HL-60/S4 treated with phorbol 12-myristate 13-acetate at 8.2 ng/mL for 4 days and 3 days (cell line): Measurements from ENCODE around the gene PCSK6.

Experiments
- in situ Hi-C: fragments of 300-500 bp; cut with MboI; formaldehyde crosslinking; loops from 2 replicates; pipeline ENCODE4 v1.15.0; 2022; ENCODE audit warnings: low sequenced_read_pairs

PCSK6 gene

DNA sequence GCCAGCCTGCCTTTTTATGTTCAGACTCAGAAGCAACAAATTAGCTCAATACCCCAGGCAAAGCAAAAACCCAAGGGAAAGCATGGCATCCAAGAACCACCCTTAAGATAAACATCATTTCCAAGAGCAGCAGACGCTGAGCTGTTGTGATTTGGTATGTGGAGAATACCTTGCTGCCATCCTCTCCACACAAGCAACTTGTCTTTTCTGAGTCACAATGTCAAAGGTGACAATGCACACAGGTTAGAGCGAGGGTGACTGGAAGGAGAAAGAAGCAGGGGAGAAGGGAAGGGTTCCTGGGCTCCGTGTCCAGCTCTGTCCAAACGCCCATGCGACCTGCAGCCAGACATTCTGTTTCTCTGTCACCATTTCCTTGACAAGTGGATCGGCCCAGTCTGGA, 6.0 kb downstream of the PCSK6 start:
- in situ Hi-C loops = no loop called here

GRCh38 chr15:101482526-101483371, 6.8 kb downstream of the PCSK6 start:
- in situ Hi-C loops = no loop called here

DNA sequence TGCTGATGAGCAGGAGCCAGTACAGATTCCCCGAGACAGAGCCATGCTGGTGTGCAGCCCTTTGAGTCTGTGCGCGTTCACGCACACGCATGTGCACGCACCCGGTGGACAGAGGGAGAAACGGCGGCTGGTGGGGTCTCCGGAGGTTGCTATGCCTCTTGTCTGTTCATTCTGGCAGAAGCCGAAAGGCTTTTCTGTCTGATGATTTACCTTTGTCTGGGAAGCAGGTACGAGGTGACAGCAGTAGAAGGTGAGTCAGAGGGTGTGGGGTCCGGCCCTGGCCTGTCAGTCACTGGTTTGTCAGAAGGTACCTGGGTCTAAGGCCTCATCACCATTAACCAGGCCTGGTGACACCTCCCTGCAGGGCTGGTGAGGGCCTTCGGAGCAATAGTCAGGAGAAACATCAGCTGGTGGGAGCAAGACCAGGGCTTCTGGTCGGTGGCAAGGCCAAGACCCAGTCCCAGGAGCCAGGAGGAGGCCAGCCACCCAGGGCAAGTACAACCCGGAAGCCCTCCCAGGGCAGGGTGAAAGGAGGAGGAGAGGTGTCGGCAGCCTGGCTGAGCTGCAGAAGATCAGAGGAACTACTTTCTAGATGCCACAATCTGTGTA, 7.5 kb downstream of the PCSK6 start:
- in situ Hi-C loops = no loop called here

GRCh38 chr15:101481381-101481705, 8.2 kb downstream of the PCSK6 start:
- in situ Hi-C loops = no loop called here

DNA sequence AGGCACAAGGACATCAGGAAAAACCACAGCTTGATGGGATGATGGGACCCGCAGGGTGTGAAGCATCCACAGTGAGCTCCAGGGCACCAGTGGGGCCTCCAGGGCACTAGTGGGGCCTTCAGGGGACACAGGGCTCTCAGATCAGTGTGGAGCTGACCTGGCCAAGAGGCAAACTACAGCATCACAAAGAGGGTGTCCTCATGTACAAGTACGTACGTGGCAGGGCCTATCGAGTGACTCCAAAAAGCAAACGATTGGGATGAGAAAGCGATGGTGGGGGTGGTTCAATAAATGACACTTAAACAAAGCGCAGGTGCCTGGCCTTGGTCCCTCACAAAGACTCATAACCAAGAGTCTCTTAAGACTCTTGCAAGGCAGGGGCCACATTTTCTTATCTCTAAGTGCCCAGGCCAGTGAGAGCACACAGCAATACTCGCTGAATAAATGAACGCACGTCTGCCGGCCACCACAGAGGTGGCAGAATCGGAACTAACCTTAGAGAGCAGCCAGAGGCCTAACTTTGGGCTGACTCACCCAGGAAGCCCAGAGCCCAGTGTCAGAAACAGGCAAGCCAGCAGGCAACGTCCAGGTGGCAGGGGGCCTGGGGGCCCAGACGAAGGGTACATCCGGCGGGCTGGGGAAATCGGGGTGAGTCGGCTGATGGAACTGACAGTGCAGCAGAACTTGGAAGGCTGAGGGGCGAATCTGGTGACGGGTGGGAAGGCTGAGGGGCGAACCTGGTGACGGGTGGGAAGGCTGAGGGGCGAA, 8.7 kb downstream of the PCSK6 start:
- in situ Hi-C loops = no loop called here

DNA sequence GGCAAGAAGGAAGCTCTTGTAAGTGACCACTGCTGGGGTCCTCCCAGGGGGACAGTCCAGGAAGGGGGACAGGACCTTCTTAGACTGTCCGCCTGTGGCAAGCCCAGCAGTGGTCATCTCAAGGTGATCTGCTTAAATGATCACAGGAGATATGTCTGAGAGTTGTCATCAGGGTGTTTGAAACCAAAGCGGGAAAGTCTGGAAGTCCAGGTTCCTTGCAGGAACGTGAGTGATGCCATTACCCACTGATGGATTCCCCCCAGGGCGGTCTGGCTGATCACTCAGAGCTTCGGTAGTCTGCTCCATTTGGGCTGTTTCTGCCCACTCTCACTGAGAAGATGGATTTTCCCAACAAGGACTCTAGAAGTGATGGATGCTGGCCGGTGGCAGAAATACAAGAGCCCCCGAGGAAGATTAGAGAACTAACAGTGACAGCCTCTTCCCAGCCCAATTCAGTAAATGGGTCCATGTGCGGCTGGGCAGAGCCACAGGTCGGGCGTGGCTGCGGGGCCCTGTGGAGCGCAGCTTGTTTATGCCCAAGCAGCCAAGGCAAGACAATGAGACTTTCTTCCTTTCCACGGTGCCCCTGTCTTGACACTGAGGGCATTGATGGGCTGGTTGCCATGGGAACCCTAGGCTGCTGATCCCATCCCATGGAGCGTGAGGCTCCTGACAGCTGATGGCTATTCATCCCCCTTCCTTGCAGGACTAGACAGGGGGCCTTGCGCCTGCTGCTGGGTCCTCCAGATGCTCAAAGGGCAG, 9.5 kb downstream of the PCSK6 start:
- in situ Hi-C loops = no loop called here

DNA sequence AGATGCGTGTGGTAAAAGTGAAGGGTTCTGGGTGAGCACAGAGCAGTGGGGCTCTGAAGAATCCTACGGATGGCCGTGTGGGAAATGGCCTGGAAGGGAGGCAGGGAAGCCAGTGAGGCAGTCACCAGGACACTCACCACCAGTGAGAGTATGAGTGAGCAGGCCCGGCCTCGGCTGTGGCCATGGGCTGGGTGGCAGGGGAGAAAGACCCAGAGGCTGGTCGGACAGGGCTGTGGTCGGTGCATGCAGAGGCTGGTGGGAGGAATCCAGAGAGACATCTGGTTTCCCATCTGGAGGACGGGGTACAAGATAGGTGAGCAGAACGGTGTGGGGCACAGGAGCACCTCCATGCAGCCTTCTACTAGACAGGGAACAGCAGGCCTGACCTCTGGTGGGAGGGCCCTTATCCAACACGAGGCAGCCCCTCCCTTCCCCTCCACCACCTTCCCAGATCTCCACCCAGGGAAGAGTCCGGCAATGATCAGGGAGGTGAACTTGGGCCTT, 10.1 kb downstream of the PCSK6 start:
- in situ Hi-C loops = no loop called here

GRCh38 chr15:101478701-101479341, 10.7 kb downstream of the PCSK6 start:
- in situ Hi-C loops = no loop called here

- in situ Hi-C loops = no loop called here
Measured at GRCh38 chr15:101477851-101478362, 11.6 kb downstream of the PCSK6 start.

- in situ Hi-C loops = no loop called here
Measured at GRCh38 chr15:101476756-101477155, 12.8 kb downstream of the PCSK6 start.

GRCh38 chr15:101474983-101475382, 14.5 kb downstream of the PCSK6 start:
- in situ Hi-C loops = no loop called here

DNA sequence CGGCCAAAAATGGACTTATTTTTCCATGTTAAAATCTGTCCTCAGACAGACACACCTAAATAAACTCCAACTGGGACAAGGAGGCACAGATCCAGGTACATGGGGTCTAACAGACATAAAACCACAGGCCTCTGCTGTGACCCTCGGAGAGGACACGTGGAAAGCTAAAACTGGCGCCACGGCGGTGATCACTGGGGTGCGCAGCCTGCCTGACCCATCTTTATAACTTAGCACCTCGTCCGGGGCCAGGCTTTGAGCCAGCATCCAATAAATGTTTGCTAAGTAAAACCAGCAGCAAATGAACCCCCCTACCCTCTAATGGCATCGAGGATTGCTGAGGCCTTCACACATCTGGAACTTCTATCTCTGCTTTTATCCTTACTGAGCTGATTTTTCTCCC, 15.3 kb downstream of the PCSK6 start:
- in situ Hi-C loops = no loop called here

DNA sequence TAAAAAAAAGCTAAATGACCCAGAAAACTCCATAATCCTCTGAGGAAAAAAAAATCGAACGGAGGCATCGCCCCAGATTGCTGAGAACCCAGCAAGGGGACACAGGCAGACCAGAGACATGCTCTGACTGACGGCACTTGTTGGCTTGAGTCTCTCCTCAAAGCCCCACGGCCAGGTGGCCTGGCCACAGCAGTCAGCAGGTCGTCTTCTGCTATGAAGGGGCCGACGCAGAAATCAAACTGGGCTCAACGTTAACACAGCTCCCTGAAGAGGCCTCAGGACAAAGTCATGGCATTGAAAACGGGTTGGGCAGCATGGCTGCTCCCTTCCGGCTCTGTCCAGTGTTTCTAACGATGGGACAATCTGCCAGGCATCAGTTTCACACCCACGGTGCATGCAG, 17.5 kb downstream of the PCSK6 start:
- in situ Hi-C loops = no loop called here

DNA sequence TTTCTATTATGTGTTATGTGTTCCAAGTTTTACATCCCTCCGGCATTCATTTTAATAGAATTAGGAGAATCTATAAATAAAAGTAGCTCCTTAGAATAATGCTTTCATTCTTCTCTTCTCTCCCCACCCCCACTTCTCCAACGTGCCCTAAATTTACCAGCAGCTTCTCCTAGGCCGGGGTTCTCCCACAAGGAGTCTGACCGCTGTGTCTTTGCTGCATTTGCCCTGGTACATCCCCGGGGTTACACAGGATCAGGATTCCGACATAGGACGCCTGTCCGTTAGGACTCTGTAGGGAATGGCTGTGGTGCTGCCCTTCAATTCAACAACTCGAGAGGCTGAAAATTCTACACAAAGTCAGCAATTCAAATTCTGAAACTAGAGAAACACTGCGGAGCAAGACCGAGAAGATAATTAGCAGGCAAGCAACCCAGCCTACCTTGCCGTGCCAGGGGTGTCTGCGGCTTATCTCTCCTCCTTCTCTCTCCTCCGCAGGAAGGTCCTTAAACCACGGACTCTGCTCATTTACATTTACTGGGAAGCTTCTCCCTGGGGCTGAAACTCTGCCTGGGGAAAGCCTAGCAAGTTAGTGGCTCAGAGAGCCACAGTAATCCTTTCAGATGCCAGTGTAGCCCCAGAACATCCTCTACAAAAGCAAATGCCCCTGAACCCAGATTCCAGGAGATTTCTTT, 18.8 kb downstream of the PCSK6 start:
- in situ Hi-C loops = no loop called here

- in situ Hi-C loops = no loop called here
Measured at GRCh38 chr15:101469520-101470288, 19.8 kb downstream of the PCSK6 start.

DNA sequence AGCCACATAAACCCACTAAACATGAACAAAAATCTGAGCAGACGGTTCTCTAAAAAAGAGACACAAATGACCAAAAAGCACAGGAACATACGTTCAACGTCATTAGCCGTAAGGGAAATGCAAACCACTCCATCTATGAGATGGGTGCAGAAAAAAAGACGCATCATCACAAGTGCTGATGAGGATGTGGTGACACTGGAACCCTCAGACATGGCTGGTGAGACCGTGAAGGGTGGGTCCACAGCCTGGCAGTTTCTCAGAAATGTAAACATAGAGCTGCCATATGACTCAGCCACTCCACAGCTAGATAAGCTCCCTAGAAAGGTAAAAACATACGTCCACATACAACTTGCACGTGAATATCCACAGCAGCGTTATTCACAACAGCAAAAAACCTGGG, 23.3 kb downstream of the PCSK6 start:
- in situ Hi-C loops = no loop called here

GRCh38 chr15:101464999-101465669, 24.4 kb downstream of the PCSK6 start:
- in situ Hi-C loops = no loop called here

DNA sequence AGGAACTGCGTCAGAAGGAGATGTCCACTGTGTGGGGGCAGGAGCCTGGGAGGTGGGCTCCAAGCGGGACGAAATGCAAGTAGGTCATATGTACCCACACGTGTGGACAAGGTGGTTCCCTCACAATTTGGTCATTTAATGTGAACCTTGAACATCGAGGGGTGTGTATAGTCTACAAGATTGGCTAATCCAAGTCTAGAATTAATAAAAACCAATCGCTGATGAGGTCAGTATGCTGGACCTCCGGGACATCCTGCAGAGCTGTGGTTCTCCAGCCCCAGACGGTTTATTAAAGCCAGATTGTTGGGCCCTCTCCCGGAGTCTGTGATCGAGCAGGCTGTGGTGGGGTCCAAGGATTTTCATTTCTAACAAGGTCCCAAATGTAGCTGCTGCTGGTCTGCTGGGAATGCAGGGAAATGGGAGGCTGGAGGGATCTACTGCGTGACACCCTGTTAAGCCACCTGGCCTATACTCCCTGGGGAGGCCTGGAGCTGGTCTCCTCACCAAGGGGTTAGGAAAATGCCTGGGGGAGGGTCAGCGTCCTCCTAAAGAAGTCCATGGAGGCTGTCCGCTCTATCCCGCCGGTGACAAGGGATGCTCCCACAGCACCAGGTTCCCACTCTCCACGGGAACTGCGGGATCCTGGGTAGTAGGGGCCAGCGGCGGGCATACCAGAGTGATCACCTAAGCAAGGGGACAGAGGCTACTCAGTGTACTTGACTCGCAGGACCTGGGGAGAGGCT, 25.1 kb downstream of the PCSK6 start:
- in situ Hi-C loops = no loop called here
